Measurements from ENCODE around the gene PLA2G15.

The PLA2G15 gene, protein sequence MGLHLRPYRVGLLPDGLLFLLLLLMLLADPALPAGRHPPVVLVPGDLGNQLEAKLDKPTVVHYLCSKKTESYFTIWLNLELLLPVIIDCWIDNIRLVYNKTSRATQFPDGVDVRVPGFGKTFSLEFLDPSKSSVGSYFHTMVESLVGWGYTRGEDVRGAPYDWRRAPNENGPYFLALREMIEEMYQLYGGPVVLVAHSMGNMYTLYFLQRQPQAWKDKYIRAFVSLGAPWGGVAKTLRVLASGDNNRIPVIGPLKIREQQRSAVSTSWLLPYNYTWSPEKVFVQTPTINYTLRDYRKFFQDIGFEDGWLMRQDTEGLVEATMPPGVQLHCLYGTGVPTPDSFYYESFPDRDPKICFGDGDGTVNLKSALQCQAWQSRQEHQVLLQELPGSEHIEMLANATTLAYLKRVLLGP

DNA sequence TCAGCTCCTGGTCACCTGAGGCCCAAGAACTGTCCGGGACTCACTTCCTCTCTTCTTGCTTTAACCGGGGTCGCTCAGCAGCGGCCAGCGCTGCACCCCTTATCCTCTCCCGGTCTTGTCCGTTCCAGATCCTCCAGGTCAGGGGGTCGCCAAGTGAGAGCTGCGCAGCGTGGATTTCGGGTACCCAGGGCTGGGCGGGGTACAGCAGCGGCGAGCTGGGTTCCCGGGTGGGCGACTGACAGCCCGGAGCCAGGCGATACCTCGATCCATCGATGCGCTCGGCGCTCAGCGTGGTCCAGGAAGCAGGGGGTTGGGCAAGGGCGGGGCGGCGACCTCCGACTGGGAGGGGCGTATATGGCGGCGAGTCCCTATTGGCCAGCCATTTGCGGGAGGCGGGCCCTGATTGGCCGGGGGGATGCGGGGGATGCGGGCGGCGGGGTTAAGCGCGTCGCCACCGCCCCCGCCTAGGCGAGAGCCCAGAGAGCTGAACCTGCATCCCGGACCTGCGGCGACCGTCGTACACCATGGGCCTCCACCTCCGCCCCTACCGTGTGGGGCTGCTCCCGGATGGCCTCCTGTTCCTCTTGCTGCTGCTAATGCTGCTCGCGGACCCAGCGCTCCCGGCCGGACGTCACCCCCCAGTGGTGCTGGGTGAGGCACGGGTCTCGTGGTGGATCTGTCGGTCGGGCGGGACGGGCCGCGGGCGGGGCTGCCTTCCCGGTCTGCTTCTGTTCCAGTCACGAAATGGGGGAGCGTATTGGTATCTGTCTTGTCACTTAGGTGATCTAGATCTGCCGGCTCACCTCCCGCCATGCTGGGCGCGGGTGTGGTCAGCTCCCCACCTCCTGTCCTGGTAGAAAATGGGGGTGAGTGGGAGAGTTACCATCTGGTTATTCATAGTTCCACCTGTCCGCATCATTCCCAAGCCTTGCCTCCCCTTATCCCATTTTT, at the start of gene PLA2G15:
PLA2G15 (plus strand) TSS at position 471 of the 951 bp plus-strand sequence; CDS start at position 525, 54 bp downstream.
- DNase-seq (ENCODE audit: low read depth): peak; percentile 95

GRCh38 chr16:68197250-68197649, 47.9 kb upstream of the PLA2G15 start:
- DNase-seq (ENCODE audit: low read depth): no peak

DNA sequence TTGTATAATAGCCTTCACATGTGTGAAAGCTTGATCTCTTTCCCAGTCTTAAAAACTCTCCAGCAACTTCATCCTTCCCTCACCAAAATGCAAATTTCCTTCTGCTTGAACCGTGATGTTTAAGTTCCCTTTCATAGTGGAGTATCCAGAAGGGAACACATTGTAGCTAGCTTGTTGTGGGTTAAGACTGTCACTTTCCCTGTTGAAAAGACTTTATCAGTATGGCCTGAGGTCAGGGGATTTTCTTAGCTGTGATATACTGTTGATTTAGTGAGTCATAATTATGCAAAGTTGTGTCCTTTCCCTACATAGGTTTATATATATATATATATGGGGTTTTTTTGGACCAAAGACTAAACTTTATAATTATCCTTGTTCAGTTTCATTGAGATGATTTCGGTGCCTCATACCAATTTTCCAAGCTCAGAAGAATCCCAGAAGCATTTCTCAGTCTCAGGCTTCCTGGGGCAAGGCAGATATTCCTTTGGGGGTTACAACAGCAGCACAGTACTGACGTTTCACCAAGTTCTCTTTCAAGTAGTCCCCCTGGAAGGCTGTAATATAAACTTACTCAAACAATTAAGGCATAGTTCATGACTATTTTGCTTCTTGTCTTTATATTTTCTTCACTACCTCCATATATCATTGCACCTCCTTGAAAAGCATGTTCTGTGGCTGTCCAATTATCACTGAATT, 44.9 kb upstream of the PLA2G15 start:
- no peak for DNase-seq (ENCODE audit: low read depth)

GRCh38 chr16:68202091-68202519, 43.1 kb upstream of the PLA2G15 start:
- no peak for DNase-seq (ENCODE audit: low read depth)

DNA sequence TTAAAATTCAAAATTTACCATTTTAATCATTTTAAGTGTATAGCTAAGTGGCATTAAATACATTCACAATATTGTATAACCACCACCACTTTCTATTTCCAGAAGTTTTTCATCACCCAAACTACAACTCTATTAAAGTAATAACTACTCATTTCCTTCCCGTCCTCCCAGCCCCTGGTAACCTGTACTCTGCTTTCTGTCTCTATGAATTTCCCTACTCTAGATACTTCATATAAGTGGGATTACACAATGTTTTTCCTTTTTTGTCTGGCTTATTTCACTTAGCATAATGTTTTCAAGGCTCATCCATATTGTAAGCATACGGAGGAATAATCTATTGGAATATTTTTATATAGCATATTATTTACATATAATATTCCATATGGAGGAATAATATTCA, 38.9 kb upstream of the PLA2G15 start:
- DNase-seq (ENCODE audit: low read depth): no peak

DNA sequence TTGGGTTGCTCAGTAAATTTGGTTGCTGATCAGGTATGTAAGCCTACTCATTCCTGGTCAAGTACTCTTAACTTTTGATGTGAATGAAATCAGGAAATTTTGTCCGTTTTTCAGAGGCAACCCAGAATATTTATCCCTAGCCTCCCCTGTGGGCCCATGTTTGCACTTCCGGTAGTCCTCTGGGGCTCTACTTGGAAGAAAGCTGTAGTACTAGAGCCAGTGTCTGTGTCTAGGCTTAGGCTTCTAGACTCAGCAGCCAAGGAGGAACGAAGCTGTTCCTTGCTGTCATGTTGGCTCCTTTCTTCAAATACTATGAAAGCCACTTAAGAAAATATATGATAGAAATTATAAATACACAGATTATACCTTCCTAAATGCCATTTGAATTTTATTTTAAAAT, 30.4 kb upstream of the PLA2G15 start:
- DNase-seq (ENCODE audit: low read depth): no peak

GRCh38 chr16:68215302-68215701, 29.9 kb upstream of the PLA2G15 start:
- no peak for DNase-seq (ENCODE audit: low read depth)

DNA sequence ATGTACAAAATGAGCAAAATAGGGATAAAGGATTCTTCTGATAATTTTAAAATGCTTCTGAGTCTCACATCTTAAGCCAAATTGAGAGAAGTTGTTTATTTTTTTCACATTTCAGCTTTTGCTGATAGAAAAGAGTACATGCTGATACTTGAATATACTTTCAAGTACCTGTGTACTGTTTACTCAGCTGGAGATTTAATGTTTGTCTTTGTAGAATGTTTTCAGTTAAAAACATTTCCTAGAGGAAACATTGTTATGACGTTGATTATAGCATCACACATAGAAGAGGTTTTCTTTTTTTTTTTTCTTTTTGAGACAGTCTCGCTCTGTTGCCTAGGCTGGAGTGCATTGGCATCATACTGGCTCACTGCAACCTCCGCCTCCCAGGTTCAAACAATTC, 28.9 kb upstream of the PLA2G15 start:
- DNase-seq (ENCODE audit: low read depth): no peak

DNA sequence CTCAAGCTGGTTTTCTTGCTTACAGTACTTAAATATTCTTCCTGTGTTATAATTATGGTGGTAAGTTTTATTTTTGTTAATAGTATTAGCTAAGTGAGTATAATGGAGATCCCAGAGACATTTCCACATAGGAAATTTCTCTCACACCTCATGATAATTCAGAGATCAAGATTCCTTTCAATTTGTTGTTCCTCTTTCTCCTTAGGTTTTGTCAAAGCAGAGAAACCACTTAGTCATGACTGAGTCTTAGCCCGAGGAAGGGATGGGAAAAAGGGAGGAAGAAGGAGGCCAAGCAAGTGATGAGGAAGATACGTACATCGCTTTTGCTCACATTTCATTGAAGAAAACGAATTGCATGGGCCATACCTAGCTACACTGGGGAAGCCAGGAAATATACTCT, 27.7 kb upstream of the PLA2G15 start:
- DNase-seq (ENCODE audit: low read depth): no peak

DNA sequence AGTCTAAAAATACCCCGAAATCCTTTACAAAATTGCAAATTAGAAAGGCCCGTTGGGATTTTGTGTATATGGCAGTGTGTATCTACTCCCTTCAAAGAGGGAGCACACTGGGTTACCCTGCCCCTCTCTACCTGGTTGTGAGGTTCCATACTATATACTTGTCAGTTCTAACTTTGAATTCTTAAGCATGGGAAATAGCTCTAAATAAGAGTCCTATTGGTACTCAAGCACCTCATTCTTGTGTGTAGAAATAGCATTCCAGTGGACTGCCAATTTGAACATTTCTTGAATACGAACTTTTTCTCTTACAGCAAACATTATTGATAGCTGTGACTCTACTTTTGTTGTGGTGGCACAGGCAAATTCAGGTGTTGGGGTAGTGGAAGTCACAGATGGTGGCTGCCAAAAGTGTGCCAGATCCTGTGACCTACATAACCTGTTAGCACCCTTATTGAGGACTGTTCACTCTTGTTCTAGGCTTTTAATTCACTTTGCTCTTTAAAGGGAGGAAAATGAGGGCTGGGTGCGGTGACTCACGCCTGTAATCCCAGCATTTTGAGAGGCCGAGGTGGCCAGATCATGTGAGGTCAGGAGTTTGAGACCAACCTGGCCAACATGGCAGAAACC, 25.3 kb upstream of the PLA2G15 start:
- DNase-seq (ENCODE audit: low read depth): no peak

DNA sequence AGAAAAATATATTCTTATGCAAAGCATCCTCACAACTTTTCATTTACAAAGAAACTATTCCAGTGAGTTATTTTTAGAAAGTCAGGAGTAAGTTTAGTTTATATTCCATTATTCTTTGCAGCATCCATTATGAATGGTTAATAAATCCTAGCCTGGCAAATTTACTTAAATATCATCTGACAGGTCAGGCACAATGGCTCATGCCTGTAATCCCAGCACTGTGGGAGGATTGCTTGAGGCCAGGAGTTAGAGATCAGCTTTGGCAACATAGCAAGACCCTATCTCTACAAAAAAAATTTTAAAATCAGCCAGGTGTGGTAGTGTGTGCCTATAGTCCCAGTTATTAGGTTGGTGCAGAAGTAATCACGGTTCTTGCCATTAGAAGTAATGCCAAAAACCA, 22.1 kb upstream of the PLA2G15 start:
- no peak for DNase-seq (ENCODE audit: low read depth)

DNA sequence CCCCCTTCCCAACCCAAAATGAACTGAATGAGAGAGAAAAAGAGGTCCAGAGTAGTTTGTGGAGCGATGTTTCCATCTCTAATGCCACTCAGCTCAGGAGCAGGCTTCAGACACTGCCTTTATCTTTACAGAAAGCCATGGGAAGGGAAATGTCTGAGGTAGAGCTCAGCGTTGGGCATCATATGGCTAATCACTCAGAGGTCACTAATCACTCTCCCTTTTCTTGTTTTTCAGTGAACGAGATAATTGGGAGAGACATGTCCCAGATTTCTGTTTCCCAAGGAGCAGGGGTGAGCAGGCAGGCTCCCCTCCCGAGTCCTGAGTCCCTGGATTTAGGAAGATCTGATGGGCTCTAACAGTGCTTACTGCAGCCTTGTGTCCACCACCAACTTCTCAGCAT, 19.1 kb upstream of the PLA2G15 start:
- no peak for DNase-seq (ENCODE audit: low read depth)

GRCh38 chr16:68227183-68227793, 17.9 kb upstream of the PLA2G15 start:
- no peak for DNase-seq (ENCODE audit: low read depth)

DNA sequence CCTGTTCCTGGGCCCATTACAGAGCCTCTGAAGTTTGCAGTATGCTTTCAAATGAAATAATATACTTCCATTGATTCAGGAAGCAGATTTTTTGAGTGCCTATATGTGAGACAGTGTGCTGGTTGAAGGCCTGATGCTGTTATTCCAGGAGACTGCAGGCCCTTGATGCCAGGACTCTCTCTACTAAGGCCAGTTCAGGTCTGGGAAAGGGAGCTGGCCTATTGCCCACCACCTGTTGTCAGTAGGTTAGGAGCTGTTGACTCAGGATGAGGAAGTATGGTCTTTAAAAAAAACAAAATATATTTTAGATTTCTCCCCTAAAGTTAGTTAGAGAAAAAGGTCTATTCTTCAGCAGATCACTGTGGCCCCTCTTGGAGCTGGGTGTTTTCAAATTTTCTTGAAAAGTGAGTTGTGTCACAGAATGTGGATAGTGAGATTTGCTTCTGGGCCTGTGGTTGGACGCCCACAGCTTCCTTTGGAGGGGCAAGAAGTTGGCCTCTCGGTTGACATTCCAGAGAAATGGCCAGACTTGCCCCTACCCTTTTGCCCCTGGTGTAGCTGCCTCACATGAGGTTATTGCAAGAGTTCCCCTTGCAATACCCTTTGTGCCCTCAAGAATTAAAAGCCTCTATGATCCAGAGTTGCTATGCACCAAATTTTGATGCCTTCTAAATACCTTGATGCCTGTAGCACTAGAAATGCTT, 17.2 kb upstream of the PLA2G15 start:
- no peak for DNase-seq (ENCODE audit: low read depth)

GRCh38 chr16:68228652-68229051, 16.5 kb upstream of the PLA2G15 start:
- no peak for DNase-seq (ENCODE audit: low read depth)

GRCh38 chr16:68229431-68230175, 15.6 kb upstream of the PLA2G15 start:
- DNase-seq (ENCODE audit: low read depth): no peak

DNA sequence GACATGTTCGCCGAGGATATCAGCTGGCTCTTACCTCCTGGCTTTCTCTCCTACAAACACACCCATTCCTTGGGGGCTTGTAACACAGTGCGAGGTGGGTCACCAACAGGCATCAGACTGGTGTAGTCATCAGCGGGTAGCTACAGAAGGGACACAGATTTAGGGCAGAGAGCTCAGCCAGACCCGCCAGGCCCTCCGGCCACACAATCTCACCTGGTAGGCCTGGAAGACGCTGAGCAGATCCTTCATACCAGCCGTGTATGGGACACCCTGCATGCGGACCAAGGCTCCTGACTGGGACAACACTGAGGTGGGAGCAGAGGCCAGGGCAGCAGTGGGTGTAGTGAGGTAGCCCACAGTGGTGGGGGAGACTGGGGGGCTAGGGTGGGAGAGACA, 15.0 kb upstream of the PLA2G15 start:
- DNase-seq (ENCODE audit: low read depth): no peak

- no peak for DNase-seq (ENCODE audit: low read depth)
Measured at GRCh38 chr16:68230956-68231355, 14.2 kb upstream of the PLA2G15 start.

DNA sequence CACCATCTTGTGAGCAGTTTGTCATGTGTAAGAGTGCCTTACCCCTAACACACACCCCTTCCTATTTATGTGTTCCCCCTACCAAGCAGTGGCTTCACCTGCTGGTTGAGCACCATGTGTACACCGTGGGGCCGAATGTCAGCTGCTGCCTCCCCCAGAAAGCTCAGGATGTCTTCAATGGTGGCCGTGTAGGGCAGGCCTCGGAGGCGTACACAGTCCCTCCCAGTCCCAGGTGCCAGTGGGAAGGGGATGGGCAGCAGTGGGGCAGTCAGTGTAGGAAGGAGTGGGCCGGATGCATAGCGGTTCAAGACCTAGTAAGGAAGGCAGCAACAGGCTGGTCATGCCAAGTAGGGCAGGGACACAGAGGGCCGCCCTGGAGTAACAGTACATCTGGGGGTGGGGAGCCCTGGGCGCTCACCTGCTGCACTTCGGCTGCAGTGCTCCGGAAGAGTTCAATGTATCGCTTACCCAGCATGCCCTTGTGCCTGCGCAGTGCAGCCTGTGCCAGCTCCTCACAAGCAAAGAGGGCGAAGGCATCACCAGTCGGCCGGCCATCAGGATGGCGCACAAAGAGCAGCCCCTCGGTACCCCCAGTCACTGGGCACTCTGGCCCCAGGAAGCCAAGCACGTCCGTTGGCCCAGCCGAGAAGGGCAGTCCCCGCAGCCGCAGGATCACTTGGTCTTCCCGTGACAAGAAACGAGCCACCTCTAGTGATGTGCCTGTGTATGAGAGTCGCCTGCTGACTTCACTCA, 13.6 kb upstream of the PLA2G15 start:
- DNase-seq (ENCODE audit: low read depth): no peak

All from stimulated activated CD8-positive, alpha-beta memory T cell treated with anti-CD3 and anti-CD28 coated beads, Interleukin-12 subunit alpha, Interleukin-12 subunit beta, amount 100 ng/mL, for 1 hour (primary cell).